Measurements from ENCODE around the gene GARNL3.

Gene GARNL3

GRCh38 chr9:127224178-127224882 lies 40.2 kb upstream of the GARNL3 start (continued):
- no peak for TF ChIP-seq INSM2 (tag by site-specific recombination; IDR thresholded peaks at IDR 0.05)
- TF ChIP-seq, protein P1, sequence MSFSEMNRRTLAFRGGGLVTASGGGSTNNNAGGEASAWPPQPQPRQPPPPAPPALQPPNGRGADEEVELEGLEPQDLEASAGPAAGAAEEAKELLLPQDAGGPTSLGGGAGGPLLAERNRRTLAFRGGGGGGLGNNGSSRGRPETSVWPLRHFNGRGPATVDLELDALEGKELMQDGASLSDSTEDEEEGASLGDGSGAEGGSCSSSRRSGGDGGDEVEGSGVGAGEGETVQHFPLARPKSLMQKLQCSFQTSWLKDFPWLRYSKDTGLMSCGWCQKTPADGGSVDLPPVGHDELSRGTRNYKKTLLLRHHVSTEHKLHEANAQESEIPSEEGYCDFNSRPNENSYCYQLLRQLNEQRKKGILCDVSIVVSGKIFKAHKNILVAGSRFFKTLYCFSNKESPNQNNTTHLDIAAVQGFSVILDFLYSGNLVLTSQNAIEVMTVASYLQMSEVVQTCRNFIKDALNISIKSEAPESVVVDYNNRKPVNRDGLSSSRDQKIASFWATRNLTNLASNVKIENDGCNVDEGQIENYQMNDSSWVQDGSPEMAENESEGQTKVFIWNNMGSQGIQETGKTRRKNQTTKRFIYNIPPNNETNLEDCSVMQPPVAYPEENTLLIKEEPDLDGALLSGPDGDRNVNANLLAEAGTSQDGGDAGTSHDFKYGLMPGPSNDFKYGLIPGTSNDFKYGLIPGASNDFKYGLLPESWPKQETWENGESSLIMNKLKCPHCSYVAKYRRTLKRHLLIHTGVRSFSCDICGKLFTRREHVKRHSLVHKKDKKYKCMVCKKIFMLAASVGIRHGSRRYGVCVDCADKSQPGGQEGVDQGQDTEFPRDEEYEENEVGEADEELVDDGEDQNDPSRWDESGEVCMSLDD (tag by site-specific recombination; IDR thresholded peaks at IDR 0.05): peak; percentile 73
- no peak; the same call in 1 of the 2 replicates for TF ChIP-seq ZNF10 (tag by site-specific recombination; IDR thresholded peaks at IDR 0.05)
- no peak for TF ChIP-seq ZNF521 (tag by site-specific recombination; IDR thresholded peaks at IDR 0.05)
- no peak for TF ChIP-seq ZNF558 (tag by site-specific recombination; IDR thresholded peaks at IDR 0.05)
- no peak for TF ChIP-seq BCL11B (tag by site-specific recombination; IDR thresholded peaks at IDR 0.05; ENCODE audit: low read depth)
- TF ChIP-seq ZNF48 (tag by site-specific recombination; IDR thresholded peaks at IDR 0.05): no peak
- no peak for TF ChIP-seq ZNF140 (tag by site-specific recombination; IDR thresholded peaks at IDR 0.05)
- no peak for TF ChIP-seq ZNF24 (tag by site-specific recombination; IDR thresholded peaks at IDR 0.05)
- TF ChIP-seq ZNF768 (tag by site-specific recombination; IDR thresholded peaks at IDR 0.05): no peak
- TF ChIP-seq ZNF654 (tag by site-specific recombination; IDR thresholded peaks at IDR 0.05; ENCODE audit: low read depth): no peak
- no peak for TF ChIP-seq ZNF548 (tag by site-specific recombination; IDR thresholded peaks at IDR 0.05)
- TF ChIP-seq ZNF837 (tag by site-specific recombination; IDR thresholded peaks at IDR 0.05): no peak
- no peak for TF ChIP-seq ZNF354C (tag by site-specific recombination; IDR thresholded peaks at IDR 0.05; ENCODE audit: borderline replicate concordance, low read depth)
- TF ChIP-seq, protein P2, sequence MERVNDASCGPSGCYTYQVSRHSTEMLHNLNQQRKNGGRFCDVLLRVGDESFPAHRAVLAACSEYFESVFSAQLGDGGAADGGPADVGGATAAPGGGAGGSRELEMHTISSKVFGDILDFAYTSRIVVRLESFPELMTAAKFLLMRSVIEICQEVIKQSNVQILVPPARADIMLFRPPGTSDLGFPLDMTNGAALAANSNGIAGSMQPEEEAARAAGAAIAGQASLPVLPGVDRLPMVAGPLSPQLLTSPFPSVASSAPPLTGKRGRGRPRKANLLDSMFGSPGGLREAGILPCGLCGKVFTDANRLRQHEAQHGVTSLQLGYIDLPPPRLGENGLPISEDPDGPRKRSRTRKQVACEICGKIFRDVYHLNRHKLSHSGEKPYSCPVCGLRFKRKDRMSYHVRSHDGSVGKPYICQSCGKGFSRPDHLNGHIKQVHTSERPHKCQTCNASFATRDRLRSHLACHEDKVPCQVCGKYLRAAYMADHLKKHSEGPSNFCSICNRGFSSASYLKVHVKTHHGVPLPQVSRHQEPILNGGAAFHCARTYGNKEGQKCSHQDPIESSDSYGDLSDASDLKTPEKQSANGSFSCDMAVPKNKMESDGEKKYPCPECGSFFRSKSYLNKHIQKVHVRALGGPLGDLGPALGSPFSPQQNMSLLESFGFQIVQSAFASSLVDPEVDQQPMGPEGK (tag by site-specific recombination; IDR thresholded peaks at IDR 0.05): peak; percentile 89
- no peak for TF ChIP-seq ZNF426 (tag by site-specific recombination; IDR thresholded peaks at IDR 0.05)
- TF ChIP-seq MEIS1 (CRISPR knock-in tag; IDR thresholded peaks at IDR 0.05; ENCODE audit: borderline replicate concordance): no peak
- peak; percentile 67; the same call in 1 of the 2 replicates for TF ChIP-seq ZNF600 (tag by site-specific recombination; IDR thresholded peaks at IDR 0.05)
- TF ChIP-seq ZNF626 (tag by site-specific recombination; IDR thresholded peaks at IDR 0.05): no peak
- TF ChIP-seq KLF10 (tag by site-specific recombination; IDR thresholded peaks at IDR 0.05): 0 out of 2 replicates have a peak, but pooled peaks have one; percentile 35
- peak; percentile 47 for TF ChIP-seq ZBTB26 (tag by site-specific recombination; optimal IDR thresholded peaks at IDR 0.05)
- TF ChIP-seq ZBTB44 (tag by site-specific recombination; IDR thresholded peaks at IDR 0.05): no peak
- TF ChIP-seq ZNF488 (tag by site-specific recombination; IDR thresholded peaks at IDR 0.05): no peak
- TF ChIP-seq ZNF214 (tag by site-specific recombination; IDR thresholded peaks at IDR 0.05; ENCODE audit: borderline replicate concordance): no peak
- TF ChIP-seq ZNF530 (tag by site-specific recombination; IDR thresholded peaks at IDR 0.05; ENCODE audit: low read depth): no peak
- TF ChIP-seq ZNF561 (tag by site-specific recombination; IDR thresholded peaks at IDR 0.05; ENCODE audit: borderline replicate concordance): no peak
- TF ChIP-seq ZNF473 (tag by site-specific recombination; IDR thresholded peaks at IDR 0.05): no peak
- peak; percentile 81; the same call in 1 of the 2 replicates for TF ChIP-seq ZFP69B (tag by site-specific recombination; IDR thresholded peaks at IDR 0.05)
- no peak for TF ChIP-seq ZBTB6 (tag by site-specific recombination; IDR thresholded peaks at IDR 0.05)
